KOPT-K1 (cell line): ENCODE measurements around the gene KCNQ1OT1.

Source experiments
- H3K27ac ChIP-seq: fragments of 200-600 bp; sonication (generic); 2 replicates; pipeline ENCODE4 v1.5.1; 2016; ENCODE audit warnings: antibody characterized with exemption, mild to moderate bottlenecking, low read depth, low read length; ENCODE audit not compliant: poor library complexity, severe bottlenecking
- H3K36me3 ChIP-seq: fragments of 200-600 bp; sonication (generic); 2 replicates; pipeline ENCODE4 v1.5.1; 2017; ENCODE audit warnings: antibody characterized with exemption, mild to moderate bottlenecking, low read length, moderate library complexity; ENCODE audit not compliant: insufficient read depth
- H3K9me3 ChIP-seq: fragments of 200-600 bp; sonication (generic); 2 replicates; pipeline ENCODE4 v1.5.1; 2017; ENCODE audit warnings: antibody characterized with exemption, low read length, mild to moderate bottlenecking; ENCODE audit not compliant: insufficient read depth, poor library complexity, severe bottlenecking

Gene KCNQ1OT1

DNA sequence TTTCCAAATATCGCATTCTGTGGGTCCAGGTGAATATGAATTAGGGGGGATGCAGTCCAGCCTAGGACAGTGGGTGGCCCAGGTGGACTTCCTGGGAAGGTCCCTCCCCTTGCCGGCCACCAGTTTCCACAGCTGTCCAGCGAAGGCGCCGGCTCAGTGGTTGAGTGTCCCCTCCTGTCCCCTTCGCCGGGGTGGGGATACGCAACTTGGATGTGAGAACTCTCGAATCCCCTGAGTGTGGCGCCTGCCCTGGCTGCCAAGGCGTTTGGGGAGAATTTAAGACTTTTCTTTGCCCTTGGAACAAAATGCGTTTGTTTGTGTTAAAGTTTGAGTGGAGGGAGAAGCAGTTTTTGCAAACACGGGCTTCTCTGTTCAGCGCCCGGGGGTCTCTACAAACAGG lies 123.7 kb downstream of the KCNQ1OT1 start:
- Histone ChIP-seq H3K27ac (no peak overlapping the region), H3K9me3 (no peaks in the 10 kb centered on the region)

DNA sequence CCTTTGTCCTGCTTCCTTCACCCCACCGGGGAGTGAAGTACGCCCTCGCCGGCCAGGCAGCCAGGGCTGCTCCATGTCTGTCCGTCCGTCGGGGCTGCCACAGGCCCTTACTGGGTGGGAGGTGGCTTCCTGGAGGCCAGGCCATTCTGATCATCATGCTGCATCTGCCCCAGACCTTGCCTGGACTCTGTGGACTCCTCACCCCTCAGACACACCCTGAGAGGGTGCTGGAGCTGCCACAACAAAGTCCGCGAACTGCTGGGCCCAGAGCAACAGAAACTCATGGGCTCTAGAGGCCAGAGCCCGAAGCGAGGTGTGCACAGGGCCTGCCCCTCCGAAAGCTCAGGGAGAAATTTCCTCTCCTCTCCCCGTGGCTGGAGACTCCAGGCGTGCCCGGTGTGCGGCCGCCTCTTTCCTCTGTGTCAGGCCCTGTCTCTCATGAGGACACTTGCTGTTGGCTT lies 124.2 kb downstream of the KCNQ1OT1 start:
- Histone ChIP-seq H3K36me3 (no peaks in the 10 kb centered on the region), H3K27ac (no peak overlapping the region), H3K9me3 (no peaks in the 10 kb centered on the region)

More for the DNA sequence above, 123.7 kb downstream of the KCNQ1OT1 start:
- H3K36me3 ChIP-seq: no peaks in the 10 kb centered on the region

DNA sequence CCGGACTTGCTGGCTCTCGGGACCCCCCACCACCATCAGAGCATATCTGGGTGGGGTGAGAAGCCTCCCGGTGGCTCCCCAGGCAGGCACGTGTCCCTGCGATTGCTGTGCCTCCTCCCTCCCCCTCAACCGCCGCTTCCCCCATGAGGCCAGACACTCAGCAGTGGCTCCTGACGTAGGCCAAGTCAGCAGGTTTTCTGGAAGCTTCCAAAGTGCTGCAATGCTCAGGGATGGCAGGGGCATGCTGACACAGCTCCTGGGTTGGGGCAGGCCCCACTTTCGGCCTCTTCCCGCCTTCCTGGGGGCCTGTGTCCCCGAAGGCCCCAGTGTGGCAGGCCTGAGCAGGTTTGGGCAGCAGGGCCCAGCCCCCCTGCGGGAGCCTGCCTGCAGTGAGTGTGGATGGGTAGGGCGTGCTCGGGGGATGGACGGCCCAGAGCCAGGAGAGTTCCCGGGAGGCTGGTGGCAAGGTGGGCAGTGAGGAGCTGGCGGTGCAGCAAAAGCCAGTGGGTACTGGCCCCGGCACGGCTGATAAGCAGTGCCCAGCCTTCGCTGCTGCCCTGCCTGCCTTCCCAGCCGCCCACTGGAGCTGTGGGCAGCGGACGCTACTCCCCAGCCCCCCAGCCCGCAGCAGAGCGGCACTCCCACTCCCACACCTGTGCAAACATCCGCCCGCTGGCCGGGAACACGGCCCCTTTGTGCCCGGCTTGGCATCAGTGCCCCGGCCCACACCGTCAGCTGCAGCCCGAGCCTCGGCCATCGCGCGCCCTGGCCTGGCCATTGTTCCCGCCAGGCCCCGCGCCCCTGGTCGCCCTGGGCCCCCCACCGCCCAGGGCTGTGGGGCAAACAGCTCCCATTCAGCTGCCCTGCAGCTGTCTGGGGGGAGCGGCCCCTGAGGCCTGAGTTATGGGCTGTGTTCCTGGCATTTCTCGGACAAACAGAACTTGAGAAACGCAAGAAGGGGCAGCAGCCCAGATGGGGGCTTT lies 125.0 kb downstream of the KCNQ1OT1 start:
- Histone ChIP-seq H3K27ac (no peak overlapping the region), H3K9me3 (no peaks in the 10 kb centered on the region)

DNA sequence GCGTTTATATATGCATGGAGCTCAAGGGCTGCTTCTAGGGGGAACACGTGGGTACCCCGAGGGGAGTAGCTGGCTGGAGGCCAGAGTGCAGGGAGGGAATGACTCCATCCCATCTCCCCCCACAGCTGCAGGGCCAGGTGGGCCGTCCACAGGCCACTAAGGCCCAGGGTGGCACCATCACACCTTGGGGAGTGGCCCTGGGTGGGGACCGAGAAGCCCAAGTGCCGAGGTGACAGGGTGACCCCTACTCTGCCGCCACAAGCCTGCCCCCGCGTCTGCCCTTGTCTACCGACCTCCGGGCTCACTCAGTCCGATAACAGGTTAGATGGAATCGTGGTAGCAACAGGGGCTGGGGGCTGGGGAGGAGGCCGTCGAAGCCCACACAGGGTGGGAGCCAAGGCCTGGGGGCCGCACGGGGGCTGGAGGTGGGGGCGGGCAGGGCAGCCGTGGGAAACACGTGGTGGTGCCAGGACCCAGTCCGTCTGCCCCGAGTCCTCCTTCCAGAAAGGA lies 125.7 kb downstream of the KCNQ1OT1 start:
- H3K9me3 ChIP-seq: no peaks in the 10 kb centered on the region
- H3K27ac ChIP-seq: no peak overlapping the region
- H3K36me3 ChIP-seq: no peaks in the 10 kb centered on the region

More for the DNA sequence above, 125.0 kb downstream of the KCNQ1OT1 start:
- H3K36me3 ChIP-seq: no peaks in the 10 kb centered on the region

- Histone ChIP-seq H3K27ac (no peak overlapping the region), H3K36me3 (no peaks in the 10 kb centered on the region)
Observed at GRCh38 chr11:2573240-2574042, 126.4 kb downstream of the KCNQ1OT1 start.

DNA sequence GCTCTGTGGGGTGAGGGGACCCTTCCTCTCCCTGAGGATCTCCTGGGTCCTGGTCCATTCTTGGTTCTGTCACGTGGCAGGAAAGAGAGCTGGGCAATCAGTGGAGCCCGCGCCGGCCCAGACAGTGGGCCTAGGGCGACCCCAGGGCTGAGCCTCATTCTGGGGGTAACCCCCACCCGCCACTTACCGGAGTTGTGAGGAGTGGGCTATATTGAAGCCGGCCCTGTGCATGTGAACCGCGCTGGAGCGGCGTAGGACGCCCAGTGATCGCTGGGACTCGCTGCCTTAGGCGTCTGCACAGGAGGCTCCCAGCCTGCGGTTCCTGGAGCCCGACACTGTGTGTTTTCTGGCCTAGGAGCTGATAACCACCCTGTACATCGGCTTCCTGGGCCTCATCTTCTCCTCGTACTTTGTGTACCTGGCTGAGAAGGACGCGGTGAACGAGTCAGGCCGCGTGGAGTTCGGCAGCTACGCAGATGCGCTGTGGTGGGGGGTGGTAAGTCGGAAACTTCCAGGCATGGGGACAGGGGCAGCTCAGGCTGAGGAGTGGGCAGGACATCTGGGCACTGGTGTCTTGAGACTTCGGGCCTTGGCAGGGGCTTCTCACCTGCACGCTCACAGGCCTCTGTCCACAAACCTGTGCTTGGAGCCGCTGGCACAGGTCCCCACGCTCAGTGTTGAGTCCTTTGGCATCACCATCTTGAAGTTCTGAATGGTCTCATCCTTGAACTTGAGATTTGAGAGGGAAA lies 127.1 kb downstream of the KCNQ1OT1 start:
- no peaks in the 10 kb centered on the region for H3K36me3 ChIP-seq
- H3K27ac ChIP-seq: no peak overlapping the region
- no peaks in the 10 kb centered on the region for H3K9me3 ChIP-seq

More at GRCh38 chr11:2573240-2574042, 126.4 kb downstream of the KCNQ1OT1 start:
- no peaks in the 10 kb centered on the region for H3K9me3 ChIP-seq

GRCh38 chr11:2571598-2572281 lies 128.1 kb downstream of the KCNQ1OT1 start:
- H3K9me3 ChIP-seq: no peaks in the 10 kb centered on the region
- H3K27ac ChIP-seq: no peak overlapping the region
- no peaks in the 10 kb centered on the region for H3K36me3 ChIP-seq

DNA sequence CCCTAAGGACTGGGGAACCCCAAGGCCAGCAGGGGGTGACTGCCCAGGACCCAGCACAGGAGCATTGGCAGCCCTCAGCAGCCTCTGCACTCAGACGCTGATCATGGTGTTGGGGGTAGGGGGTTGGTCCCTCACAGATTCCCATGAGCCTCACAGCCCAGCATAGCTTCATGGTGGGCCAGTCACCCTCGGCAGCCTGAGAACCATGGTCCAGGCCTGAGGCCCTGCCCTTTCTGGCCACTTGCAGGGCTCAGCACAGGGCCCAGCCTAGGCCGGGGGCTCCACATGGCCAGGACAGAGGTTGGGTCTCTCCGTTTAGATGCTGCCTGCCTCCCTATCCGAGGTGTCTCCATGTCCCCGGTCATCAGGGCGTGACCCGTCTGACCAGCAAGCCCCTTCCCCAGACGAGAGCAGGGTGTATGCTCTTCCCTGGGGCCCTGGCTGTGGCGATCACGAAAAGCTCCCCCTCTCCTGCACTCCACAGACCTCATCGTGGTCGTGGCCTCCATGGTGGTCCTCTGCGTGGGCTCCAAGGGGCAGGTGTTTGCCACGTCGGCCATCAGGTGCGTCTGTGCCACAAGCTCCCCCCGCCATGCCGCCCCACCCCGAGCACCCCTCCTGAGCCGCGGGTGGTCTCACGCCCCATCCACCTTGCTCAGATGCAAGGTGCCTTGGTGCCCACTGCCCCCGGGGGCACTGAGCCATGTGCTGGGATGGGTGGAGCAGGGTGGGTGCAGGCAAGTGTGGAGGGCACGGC lies 128.8 kb downstream of the KCNQ1OT1 start:
- H3K27ac ChIP-seq: no peak overlapping the region

DNA sequence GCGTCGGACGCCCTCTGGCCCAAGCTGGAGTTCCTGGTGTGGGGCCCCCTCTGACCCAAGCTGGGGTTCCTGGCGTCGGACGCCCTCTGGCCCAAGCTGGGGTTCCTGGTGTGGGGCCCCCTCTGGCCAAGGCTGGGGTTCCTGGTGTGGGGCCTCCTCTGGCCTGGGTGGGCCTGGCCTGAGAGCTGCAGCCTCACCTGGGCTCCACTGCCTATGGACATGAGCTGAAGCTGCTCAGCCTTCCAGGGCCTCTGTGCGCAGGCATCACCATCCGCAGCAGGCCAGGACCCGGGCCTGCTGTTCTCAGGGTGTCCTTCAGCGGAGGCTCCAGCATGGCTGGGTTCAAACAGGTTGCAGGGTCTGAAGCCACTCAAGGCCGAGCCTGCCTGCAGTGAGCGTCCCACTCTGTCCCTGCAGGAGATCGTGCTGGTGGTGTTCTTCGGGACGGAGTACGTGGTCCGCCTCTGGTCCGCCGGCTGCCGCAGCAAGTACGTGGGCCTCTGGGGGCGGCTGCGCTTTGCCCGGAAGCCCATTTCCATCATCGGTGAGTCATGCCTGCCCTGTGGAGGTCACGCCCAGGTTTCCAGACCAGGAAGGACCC lies 129.5 kb downstream of the KCNQ1OT1 start:
- Histone ChIP-seq H3K36me3 (no peaks in the 10 kb centered on the region), H3K9me3 (no peaks in the 10 kb centered on the region), H3K27ac (no peak overlapping the region)

More for the DNA sequence above, 128.8 kb downstream of the KCNQ1OT1 start:
- Histone ChIP-seq H3K36me3 (no peaks in the 10 kb centered on the region), H3K9me3 (no peaks in the 10 kb centered on the region)

- Histone ChIP-seq H3K27ac (no peak overlapping the region), H3K9me3 (no peaks in the 10 kb centered on the region), H3K36me3 (no peaks in the 10 kb centered on the region)
Observed at GRCh38 chr11:2569731-2570210, 130.0 kb downstream of the KCNQ1OT1 start.

GRCh38 chr11:2569321-2569721 lies 130.5 kb downstream of the KCNQ1OT1 start:
- Histone ChIP-seq H3K36me3 (no peaks in the 10 kb centered on the region), H3K27ac (no peak overlapping the region), H3K9me3 (no peaks in the 10 kb centered on the region)

- H3K27ac ChIP-seq: no peak overlapping the region
- H3K36me3 ChIP-seq: no peaks in the 10 kb centered on the region
- no peaks in the 10 kb centered on the region for H3K9me3 ChIP-seq
Observed at GRCh38 chr11:2567026-2567671, 132.6 kb downstream of the KCNQ1OT1 start.
